NOMO-1 treated with dmso at 0.1 percent for 144 hours (cell line): ENCODE data around the gene SSBP3.

ENCODE experiments used
- DNase-seq: peaks from one replicate; lab custom pipeline; 2025; ENCODE audit not compliant: unreplicated experiment; lab: John Stamatoyannopoulos, UW

The SSBP3 gene

GRCh38 chr1:54289712-54290233 is 116.4 kb downstream of the SSBP3 start:
- no peak for DNase-seq

- DNase-seq, result no peak
Observed at GRCh38 chr1:54287801-54288211, 118.4 kb downstream of the SSBP3 start.

GRCh38 chr1:54287176-54287650 is 119.0 kb downstream of the SSBP3 start:
- no peak for DNase-seq

GRCh38 chr1:54285815-54286345 is 120.3 kb downstream of the SSBP3 start:
- no peak for DNase-seq

GRCh38 chr1:54284781-54285529 is 121.2 kb downstream of the SSBP3 start:
- DNase-seq, result no peak

GRCh38 chr1:54283635-54284385 is 122.4 kb downstream of the SSBP3 start:
- no peak for DNase-seq

GRCh38 chr1:54282101-54282847 is 123.9 kb downstream of the SSBP3 start:
- DNase-seq, result no peak

GRCh38 chr1:54280651-54281050 is 125.5 kb downstream of the SSBP3 start:
- DNase-seq, result no peak

GRCh38 chr1:54279457-54279856 is 126.7 kb downstream of the SSBP3 start:
- DNase-seq, result no peak

- no peak for DNase-seq
Observed at GRCh38 chr1:54278941-54279422, 127.2 kb downstream of the SSBP3 start.

- DNase-seq, result no peak
Observed at GRCh38 chr1:54277451-54278341, 128.5 kb downstream of the SSBP3 start.

GRCh38 chr1:54276617-54277450 is 129.4 kb downstream of the SSBP3 start:
- no peak for DNase-seq

GRCh38 chr1:54275349-54275748 is 130.8 kb downstream of the SSBP3 start:
- DNase-seq, result no peak

- DNase-seq, result no peak
Observed at GRCh38 chr1:54274881-54275280, 131.3 kb downstream of the SSBP3 start.

- DNase-seq, result no peak
Observed at GRCh38 chr1:54274448-54274847, 131.7 kb downstream of the SSBP3 start.

- DNase-seq, result no peak
Observed at GRCh38 chr1:54273795-54274163, 132.4 kb downstream of the SSBP3 start.

GRCh38 chr1:54273092-54273794 is 133.0 kb downstream of the SSBP3 start:
- DNase-seq, result no peak

- DNase-seq, result no peak
Observed at GRCh38 chr1:54272772-54273091, 133.5 kb downstream of the SSBP3 start.

- no peak for DNase-seq
Observed at GRCh38 chr1:54272134-54272533, 134.1 kb downstream of the SSBP3 start.
